Measurements from ENCODE around the gene AJAP1.

The AJAP1 gene

DNA sequence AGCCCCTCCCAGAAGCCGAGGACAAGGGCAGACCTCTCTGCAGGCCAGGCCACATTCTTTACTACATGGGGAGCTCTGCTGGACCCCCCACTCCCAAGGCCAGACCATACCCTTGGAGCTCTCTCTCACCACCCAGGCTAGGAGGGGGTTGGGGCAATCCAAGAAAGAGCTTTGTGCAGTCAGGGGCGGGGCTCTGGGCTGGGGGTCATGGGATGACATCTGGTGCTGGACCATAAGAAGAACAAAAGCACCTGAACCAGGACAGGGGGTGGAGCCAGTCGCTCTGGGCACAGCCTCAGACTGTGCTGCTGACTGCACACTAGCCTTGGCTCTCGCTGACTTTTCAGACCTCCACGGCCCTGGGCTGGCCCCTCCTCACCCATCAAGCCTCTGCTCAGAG, 23.1 kb upstream of the AJAP1 start:
- Histone ChIP-seq H3K9me3 (ENCODE audit: control extremely low read depth in 1 of 5, control insufficient read depth in 4 of 5, insufficient read depth in 2 of 5, low read depth in 1 of 5, low read length in 4 of 5) (no peaks in the 10 kb centered on the region), H3K36me3 (ENCODE audit: control insufficient read depth in 4 of 4, insufficient read depth in 4 of 4, low read length in 3 of 4) (no peaks in the 10 kb centered on the region), H3K4me3 (ENCODE audit: control insufficient read depth in 1 of 7, extremely low read depth in 1 of 7, insufficient read depth in 4 of 7, low read depth in 2 of 7, low read length in 6 of 7) (no peak overlapping the region), H3K4me1 (ENCODE audit: control extremely low read depth in 1 of 4, control insufficient read depth in 4 of 4, insufficient read depth in 4 of 4, low read length in 3 of 4) (no peaks in the 10 kb centered on the region), H3K27me3 (replicated peaks in 2 of 5; ENCODE audit: control insufficient read depth in 4 of 5, insufficient read depth in 5 of 5, low read length in 4 of 5) (peaks cover 0 to 19% (median 3%) of the 10 kb centered on the region in 5 experiments), H3K27ac (ENCODE audit: insufficient read depth in 1 of 2, low read depth in 1 of 2, low read length in 2 of 2, poor library complexity in 1 of 2, severe bottlenecking in 2 of 2) (no peak overlapping the region)
- no peak for DNase-seq
- WGBS (ENCODE audit: insufficient coverage) = 100% methylated on average over 4 of the region's 5 CpGs
- POLR2A ChIA-PET = no interaction called here
- CTCF ChIA-PET = no interaction called here

DNA sequence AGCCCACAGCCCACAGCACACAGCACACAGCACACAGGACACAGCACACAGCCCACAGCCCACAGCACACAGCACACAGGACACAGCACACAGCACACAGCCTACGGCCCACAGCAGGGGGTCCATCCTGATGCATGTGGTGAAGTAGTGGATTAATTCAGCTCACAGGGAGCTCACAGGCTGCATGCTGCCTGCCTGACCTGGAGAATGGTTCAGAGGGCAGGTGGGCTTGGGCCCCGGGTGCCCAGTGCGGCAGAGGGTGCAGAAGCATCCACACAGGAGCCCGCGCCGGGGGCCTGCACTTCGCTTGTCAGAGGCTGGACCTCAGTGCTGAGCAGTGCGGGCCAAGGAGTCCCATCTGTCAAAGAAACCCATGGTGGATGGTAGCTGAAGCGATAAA, 21.1 kb upstream of the AJAP1 start:
- DNase-seq = no peak
- H3K27me3 ChIP-seq (replicated peaks in 2 of 5; ENCODE audit: control insufficient read depth in 4 of 5, insufficient read depth in 5 of 5, low read length in 4 of 5) = peaks cover 0 to 39% (median 11%) of the 10 kb centered on the region in 5 experiments
- no peaks in the 10 kb centered on the region for H3K9me3 ChIP-seq (ENCODE audit: control extremely low read depth in 1 of 5, control insufficient read depth in 4 of 5, insufficient read depth in 2 of 5, low read depth in 1 of 5, low read length in 4 of 5)
- H3K4me3 ChIP-seq (ENCODE audit: control insufficient read depth in 1 of 7, extremely low read depth in 1 of 7, insufficient read depth in 4 of 7, low read depth in 2 of 7, low read length in 6 of 7) = no peak overlapping the region
- WGBS (ENCODE audit: insufficient coverage) = 78% methylated on average over 8 of the region's 9 CpGs
- POLR2A ChIA-PET = no interaction called here
- no peak overlapping the region for H3K27ac ChIP-seq (ENCODE audit: insufficient read depth in 1 of 2, low read depth in 1 of 2, low read length in 2 of 2, poor library complexity in 1 of 2, severe bottlenecking in 2 of 2)
- peaks cover 0 to 6% (median 0%) of the 10 kb centered on the region in 4 experiments for H3K4me1 ChIP-seq (ENCODE audit: control extremely low read depth in 1 of 4, control insufficient read depth in 4 of 4, insufficient read depth in 4 of 4, low read length in 3 of 4)
- CTCF ChIA-PET = interaction anchor here (0.8 kb wide), 1 partner anchor 11 kb away, joined by 3 read pairs; no protein-coding TSS in a partner anchor
- no peaks in the 10 kb centered on the region for H3K36me3 ChIP-seq (ENCODE audit: control insufficient read depth in 4 of 4, insufficient read depth in 4 of 4, low read length in 3 of 4)

DNA sequence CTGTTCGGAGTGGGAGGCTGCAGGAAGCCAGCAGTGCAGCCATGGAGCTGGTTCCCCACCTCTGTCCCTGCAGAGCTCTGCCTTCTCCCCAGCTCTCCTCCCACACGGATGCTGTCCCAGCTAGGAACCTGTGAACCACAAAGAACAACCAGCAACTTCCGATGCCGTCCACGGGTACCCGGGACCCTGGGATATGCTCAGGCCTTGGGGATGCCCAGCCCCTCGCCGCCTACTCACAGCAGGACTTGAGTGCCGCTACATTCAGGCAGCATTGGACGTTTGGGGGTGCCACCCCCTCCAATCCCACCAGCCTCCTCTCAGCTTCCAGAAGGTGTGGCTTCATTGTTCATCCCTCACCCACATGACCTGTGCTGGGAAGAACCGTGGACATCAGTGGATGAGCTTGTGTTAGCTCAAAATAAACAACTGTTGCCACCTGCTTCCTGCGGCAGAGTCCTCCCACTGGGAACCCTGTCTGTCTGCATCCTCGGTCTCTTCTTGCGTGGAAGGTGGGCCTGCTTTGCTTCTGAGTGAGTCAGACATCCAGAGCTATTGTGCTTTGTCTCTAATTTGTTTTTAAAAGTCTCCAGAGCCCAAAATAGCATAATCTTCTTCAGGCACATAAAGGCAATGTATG, 20.1 kb upstream of the AJAP1 start:
- 78% methylated on average over 13 of the region's 14 CpGs for WGBS (ENCODE audit: insufficient coverage)
- Histone ChIP-seq H3K27ac (ENCODE audit: insufficient read depth in 1 of 2, low read depth in 1 of 2, low read length in 2 of 2, poor library complexity in 1 of 2, severe bottlenecking in 2 of 2) (no peak overlapping the region), H3K27me3 (replicated peaks in 2 of 5; ENCODE audit: control insufficient read depth in 4 of 5, insufficient read depth in 5 of 5, low read length in 4 of 5) (peaks cover 0 to 45% (median 12%) of the 10 kb centered on the region in 5 experiments), H3K9me3 (ENCODE audit: control extremely low read depth in 1 of 5, control insufficient read depth in 4 of 5, insufficient read depth in 2 of 5, low read depth in 1 of 5, low read length in 4 of 5) (no peaks in the 10 kb centered on the region), H3K4me1 (ENCODE audit: control extremely low read depth in 1 of 4, control insufficient read depth in 4 of 4, insufficient read depth in 4 of 4, low read length in 3 of 4) (peaks cover 0 to 8% (median 0%) of the 10 kb centered on the region in 4 experiments), H3K4me3 (ENCODE audit: control insufficient read depth in 1 of 7, extremely low read depth in 1 of 7, insufficient read depth in 4 of 7, low read depth in 2 of 7, low read length in 6 of 7) (no peak overlapping the region), H3K36me3 (ENCODE audit: control insufficient read depth in 4 of 4, insufficient read depth in 4 of 4, low read length in 3 of 4) (no peaks in the 10 kb centered on the region)
- ChIA-PET POLR2A (no interaction called here), CTCF (no interaction called here)
- no peak for DNase-seq

DNA sequence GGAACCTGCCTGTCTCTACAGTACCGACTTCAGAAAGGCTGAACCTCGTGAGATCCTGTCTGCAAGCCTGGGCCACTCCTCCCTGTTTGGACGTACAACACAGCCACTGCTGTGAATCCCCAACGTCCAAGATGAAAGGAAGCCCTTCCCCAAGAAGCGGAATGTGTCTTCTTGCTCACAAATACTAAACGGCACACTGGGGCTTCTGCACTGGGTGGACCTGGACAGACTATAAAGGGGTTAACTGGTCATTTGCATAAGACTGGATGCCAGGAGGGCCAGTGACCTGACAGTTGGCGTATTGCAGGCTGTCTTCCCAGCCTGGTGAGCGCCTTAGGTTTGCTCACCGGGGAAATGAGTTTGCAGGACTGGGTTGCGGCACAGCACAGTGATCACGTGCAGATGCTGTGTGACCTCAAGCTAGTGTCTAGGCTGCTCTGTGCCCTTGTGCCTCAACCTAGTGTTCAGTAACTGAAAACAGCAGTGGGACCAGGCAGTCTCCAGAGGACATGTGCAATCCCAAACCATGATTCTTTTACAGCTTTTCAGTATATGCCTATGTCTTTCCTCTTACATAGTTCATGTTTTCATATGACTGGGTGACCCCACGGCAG, 19.5 kb upstream of the AJAP1 start:
- Histone ChIP-seq H3K27ac (ENCODE audit: insufficient read depth in 1 of 2, low read depth in 1 of 2, low read length in 2 of 2, poor library complexity in 1 of 2, severe bottlenecking in 2 of 2) (no peak overlapping the region), H3K4me3 (ENCODE audit: control insufficient read depth in 1 of 7, extremely low read depth in 1 of 7, insufficient read depth in 4 of 7, low read depth in 2 of 7, low read length in 6 of 7) (no peak overlapping the region), H3K27me3 (replicated peaks in 2 of 5; ENCODE audit: control insufficient read depth in 4 of 5, insufficient read depth in 5 of 5, low read length in 4 of 5) (peaks cover 0 to 47% (median 12%) of the 10 kb centered on the region in 5 experiments), H3K4me1 (ENCODE audit: control extremely low read depth in 1 of 4, control insufficient read depth in 4 of 4, insufficient read depth in 4 of 4, low read length in 3 of 4) (peaks cover 0 to 8% (median 0%) of the 10 kb centered on the region in 4 experiments), H3K9me3 (ENCODE audit: control extremely low read depth in 1 of 5, control insufficient read depth in 4 of 5, insufficient read depth in 2 of 5, low read depth in 1 of 5, low read length in 4 of 5) (no peaks in the 10 kb centered on the region), H3K36me3 (ENCODE audit: control insufficient read depth in 4 of 4, insufficient read depth in 4 of 4, low read length in 3 of 4) (no peaks in the 10 kb centered on the region)
- DNase-seq = no peak
- CTCF ChIA-PET = no interaction called here
- 84% methylated on average over 11 of the region's 12 CpGs for WGBS (ENCODE audit: insufficient coverage)
- POLR2A ChIA-PET = no interaction called here

DNA sequence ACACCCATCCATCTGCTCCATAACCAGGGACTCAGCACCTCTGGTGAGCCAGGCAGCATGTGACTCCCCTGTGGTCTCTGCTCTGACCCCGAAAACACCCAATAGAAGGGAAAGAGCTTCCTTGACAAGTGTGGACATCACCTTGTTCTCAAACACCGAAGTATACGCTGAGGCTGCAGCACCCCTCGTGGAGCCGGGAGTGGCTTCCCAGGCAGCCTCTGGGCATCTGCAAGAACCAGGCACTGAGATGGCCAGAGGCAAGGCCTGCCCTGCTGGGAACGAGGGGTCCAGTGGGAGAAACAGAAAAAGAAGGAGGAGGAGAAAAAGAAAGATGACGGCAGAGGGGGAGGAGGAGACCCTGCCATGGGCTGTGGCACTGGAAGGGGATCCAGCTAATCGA, 18.2 kb upstream of the AJAP1 start:
- no peaks in the 10 kb centered on the region for H3K36me3 ChIP-seq (ENCODE audit: control insufficient read depth in 4 of 4, insufficient read depth in 4 of 4, low read length in 3 of 4)
- H3K27ac ChIP-seq (ENCODE audit: insufficient read depth in 1 of 2, low read depth in 1 of 2, low read length in 2 of 2, poor library complexity in 1 of 2, severe bottlenecking in 2 of 2) = no peak overlapping the region
- ChIA-PET POLR2A (no interaction called here), CTCF (no interaction called here)
- H3K9me3 ChIP-seq (ENCODE audit: control extremely low read depth in 1 of 5, control insufficient read depth in 4 of 5, insufficient read depth in 2 of 5, low read depth in 1 of 5, low read length in 4 of 5) = no peaks in the 10 kb centered on the region
- H3K27me3 ChIP-seq (replicated peaks in 2 of 5; ENCODE audit: control insufficient read depth in 4 of 5, insufficient read depth in 5 of 5, low read length in 4 of 5) = peaks cover 0 to 46% (median 12%) of the 10 kb centered on the region in 5 experiments
- DNase-seq = no peak
- no peak overlapping the region for H3K4me3 ChIP-seq (ENCODE audit: control insufficient read depth in 1 of 7, extremely low read depth in 1 of 7, insufficient read depth in 4 of 7, low read depth in 2 of 7, low read length in 6 of 7)
- H3K4me1 ChIP-seq (ENCODE audit: control extremely low read depth in 1 of 4, control insufficient read depth in 4 of 4, insufficient read depth in 4 of 4, low read length in 3 of 4) = peaks cover 0 to 8% (median 0%) of the 10 kb centered on the region in 4 experiments
- WGBS (ENCODE audit: insufficient coverage) = 91% methylated on average over 8 of the region's 8 CpGs

DNA sequence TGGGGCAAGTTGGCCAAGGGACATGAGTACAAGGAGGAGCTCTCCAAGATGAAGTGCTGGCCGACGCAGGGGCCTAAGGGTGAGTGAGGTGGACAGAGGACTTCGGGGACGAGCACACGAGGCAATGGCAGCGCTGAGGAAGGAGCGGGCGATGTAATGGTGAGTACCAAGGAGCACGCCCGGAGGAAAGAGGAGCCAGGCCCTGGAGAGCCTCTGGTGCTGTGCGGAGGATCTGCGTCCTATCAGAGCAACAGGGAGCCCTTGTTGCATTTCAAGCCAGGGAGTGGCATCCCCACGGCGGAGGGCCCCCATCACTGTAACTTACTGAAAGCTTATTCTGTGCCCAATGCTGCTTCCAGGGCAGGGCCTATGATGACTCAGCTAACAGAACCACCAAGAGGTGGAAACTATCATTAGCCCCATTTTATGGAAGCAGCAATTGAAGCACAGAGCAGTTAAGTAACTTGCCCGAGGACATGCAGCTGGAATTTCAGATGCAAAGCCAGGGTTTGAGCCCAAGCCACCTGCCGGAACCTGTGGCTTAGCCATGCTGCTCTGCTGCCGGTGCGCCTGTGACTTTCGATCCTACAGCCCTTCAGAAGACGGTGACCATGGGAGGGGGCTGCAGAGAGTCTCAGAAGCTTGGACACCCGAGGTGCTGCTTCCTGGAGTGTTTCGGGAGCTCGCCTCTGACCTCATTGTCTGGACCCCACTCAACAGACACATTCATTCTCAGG, 17.6 kb upstream of the AJAP1 start:
- Histone ChIP-seq H3K4me1 (ENCODE audit: control extremely low read depth in 1 of 4, control insufficient read depth in 4 of 4, insufficient read depth in 4 of 4, low read length in 3 of 4) (peaks cover 0 to 8% (median 0%) of the 10 kb centered on the region in 4 experiments), H3K9me3 (ENCODE audit: control extremely low read depth in 1 of 5, control insufficient read depth in 4 of 5, insufficient read depth in 2 of 5, low read depth in 1 of 5, low read length in 4 of 5) (no peaks in the 10 kb centered on the region), H3K36me3 (ENCODE audit: control insufficient read depth in 4 of 4, insufficient read depth in 4 of 4, low read length in 3 of 4) (no peaks in the 10 kb centered on the region), H3K27me3 (replicated peaks in 2 of 5; ENCODE audit: control insufficient read depth in 4 of 5, insufficient read depth in 5 of 5, low read length in 4 of 5) (peaks cover 0 to 42% (median 12%) of the 10 kb centered on the region in 5 experiments), H3K27ac (ENCODE audit: insufficient read depth in 1 of 2, low read depth in 1 of 2, low read length in 2 of 2, poor library complexity in 1 of 2, severe bottlenecking in 2 of 2) (no peak overlapping the region), H3K4me3 (ENCODE audit: control insufficient read depth in 1 of 7, extremely low read depth in 1 of 7, insufficient read depth in 4 of 7, low read depth in 2 of 7, low read length in 6 of 7) (no peak overlapping the region)
- no peak for DNase-seq
- POLR2A ChIA-PET = no interaction called here
- CTCF ChIA-PET = no interaction called here
- 91% methylated on average over 21 of the region's 23 CpGs for WGBS (ENCODE audit: insufficient coverage)
